MM.1S (cell line): Measurements from ENCODE around the gene MED14.

ENCODE experiments used
- DNase-seq: peaks from one replicate; pipeline ENCODE4 v3.0.0-alpha.2; 2015
- H2AFZ ChIP-seq: fragments of 300-600 bp; sonication (generic); 2 replicates; pipeline ENCODE4 v1.6.0; 2016; ENCODE audit warnings: antibody characterized with exemption, low read length
- H3F3A ChIP-seq: fragments of 300-600 bp; sonication (generic); 2 replicates; pipeline ENCODE4 v1.6.1; 2016; ENCODE audit warnings: mild to moderate bottlenecking, antibody characterized with exemption, low read length, moderate library complexity, mixed read lengths; ENCODE audit not compliant: insufficient read depth
- H3K27ac ChIP-seq: fragments of 300-600 bp; sonication (generic); 2 replicates; pipeline ENCODE4 v1.5.1; 2016; ENCODE audit warnings: mild to moderate bottlenecking, low read length
- H3K27me3 ChIP-seq: fragments of 300-600 bp; sonication (generic); replicated peaks from 2 replicates; pipeline ENCODE4 v1.6.0; 2016; ENCODE audit warnings: low read length; ENCODE audit not compliant: insufficient read depth
- H3K36me3 ChIP-seq: fragments of 300-600 bp; sonication (generic); replicated peaks from 2 replicates; pipeline ENCODE4 v1.6.1; 2016; ENCODE audit warnings: mild to moderate bottlenecking, low read length, mixed read lengths; ENCODE audit not compliant: insufficient read depth
- H3K4me1 ChIP-seq: fragments of 300-600 bp; sonication (generic); 2 replicates; pipeline ENCODE4 v1.6.1; 2016; ENCODE audit warnings: low read length, mixed read lengths
- H3K4me2 ChIP-seq: fragments of 300-600 bp; sonication (generic); 2 replicates; pipeline ENCODE4 v1.6.0; 2016; ENCODE audit warnings: low read depth, low read length
- H3K4me3 ChIP-seq: fragments of 300-600 bp; sonication (generic); 2 replicates; pipeline ENCODE4 v1.5.1; 2016; ENCODE audit warnings: low read length, mixed read lengths
- H3K79me2 ChIP-seq: fragments of 300-600 bp; sonication (generic); 2 replicates; pipeline ENCODE4 v1.6.1; 2016; ENCODE audit warnings: mixed run types, low read length, mixed read lengths
- H3K9ac ChIP-seq: fragments of 300-600 bp; sonication (generic); 2 replicates; pipeline ENCODE4 v1.6.1; 2016; ENCODE audit warnings: low read length, mixed read lengths
- H3K9me2 ChIP-seq: fragments of 300-600 bp; sonication (generic); replicated peaks from 2 replicates; pipeline ENCODE4 v1.6.1; 2016; ENCODE audit warnings: mild to moderate bottlenecking, low read length, mixed read lengths; ENCODE audit not compliant: insufficient read depth
- H3K9me3 ChIP-seq: fragments of 300-600 bp; sonication (generic); replicated peaks from 2 replicates; pipeline ENCODE4 v1.6.1; 2016; ENCODE audit warnings: mild to moderate bottlenecking, low read length, mixed read lengths; ENCODE audit not compliant: insufficient read depth
- H4K20me1 ChIP-seq: fragments of 300-600 bp; sonication (generic); 2 replicates; pipeline ENCODE4 v1.6.1; 2016; ENCODE audit warnings: mild to moderate bottlenecking, low read length, moderate library complexity, mixed read lengths; ENCODE audit not compliant: insufficient read depth
- EZH2 ChIP-seq: fragments of 300-600 bp; sonication (generic); optimal IDR thresholded peaks from 2 replicates; pipeline ENCODE3; 2017; ENCODE audit warnings: low read depth, mild to moderate bottlenecking, antibody characterized with exemption, low read length, mixed read lengths
- EZH2phosphoT487 ChIP-seq: fragments of 300-600 bp; sonication (generic); IDR thresholded peaks from 2 replicates; pipeline ENCODE4 v1.6.1; 2018; ENCODE audit warnings: antibody characterized with exemption, low read length
- TF ChIP-seq, protein P1 (sequence below): fragments of 300-600 bp; sonication (generic); IDR thresholded peaks from 2 replicates; pipeline ENCODE4 v1.5.1; 2016; ENCODE audit warnings: antibody characterized with exemption, low read length, mixed read lengths

The MED14 gene

GRCh38 chrX:40660381-40660780, 75.0 kb downstream of the MED14 start:
- no peaks in the 10 kb centered on the region for H3K9me2 ChIP-seq
- H3K27me3 ChIP-seq, result no peaks in the 10 kb centered on the region
- H3K27ac ChIP-seq, result no peak overlapping the region
- H3K4me1 ChIP-seq, result no peaks in the 10 kb centered on the region
- H3K4me2 ChIP-seq, result no peak overlapping the region
- H3K36me3 ChIP-seq, result no peaks in the 10 kb centered on the region
- no peak for DNase-seq
- no peak overlapping the region for H2AFZ ChIP-seq
- H3K9me3 ChIP-seq, result no peaks in the 10 kb centered on the region
- H3K79me2 ChIP-seq, result no peaks in the 10 kb centered on the region
- H3K9ac ChIP-seq, result no peak overlapping the region
- no peaks in the 10 kb centered on the region for H4K20me1 ChIP-seq
- no peak overlapping the region for H3K4me3 ChIP-seq
- TF ChIP-seq EZH2phosphoT487 (no peak), EZH2 (no peak)
- TF ChIP-seq, protein P1, sequence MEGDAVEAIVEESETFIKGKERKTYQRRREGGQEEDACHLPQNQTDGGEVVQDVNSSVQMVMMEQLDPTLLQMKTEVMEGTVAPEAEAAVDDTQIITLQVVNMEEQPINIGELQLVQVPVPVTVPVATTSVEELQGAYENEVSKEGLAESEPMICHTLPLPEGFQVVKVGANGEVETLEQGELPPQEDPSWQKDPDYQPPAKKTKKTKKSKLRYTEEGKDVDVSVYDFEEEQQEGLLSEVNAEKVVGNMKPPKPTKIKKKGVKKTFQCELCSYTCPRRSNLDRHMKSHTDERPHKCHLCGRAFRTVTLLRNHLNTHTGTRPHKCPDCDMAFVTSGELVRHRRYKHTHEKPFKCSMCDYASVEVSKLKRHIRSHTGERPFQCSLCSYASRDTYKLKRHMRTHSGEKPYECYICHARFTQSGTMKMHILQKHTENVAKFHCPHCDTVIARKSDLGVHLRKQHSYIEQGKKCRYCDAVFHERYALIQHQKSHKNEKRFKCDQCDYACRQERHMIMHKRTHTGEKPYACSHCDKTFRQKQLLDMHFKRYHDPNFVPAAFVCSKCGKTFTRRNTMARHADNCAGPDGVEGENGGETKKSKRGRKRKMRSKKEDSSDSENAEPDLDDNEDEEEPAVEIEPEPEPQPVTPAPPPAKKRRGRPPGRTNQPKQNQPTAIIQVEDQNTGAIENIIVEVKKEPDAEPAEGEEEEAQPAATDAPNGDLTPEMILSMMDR, result no peak
- no peaks in the 10 kb centered on the region for H3F3A ChIP-seq

- H3K9me2 ChIP-seq, result no peaks in the 10 kb centered on the region
- 0 out of 2 replicates have a peak, but pooled peaks cover 5% of the 10 kb centered on the region for H3K36me3 ChIP-seq
- H3K4me3 ChIP-seq, result no peak overlapping the region
- H3K27me3 ChIP-seq, result no peaks in the 10 kb centered on the region
- no peak overlapping the region for H3K27ac ChIP-seq
- TF ChIP-seq, protein P1, result no peak
- no peak for TF ChIP-seq EZH2
- H3K9ac ChIP-seq, result no peak overlapping the region
- no peak overlapping the region for H3K4me2 ChIP-seq
- H3K4me1 ChIP-seq, result no peaks in the 10 kb centered on the region
- no peaks in the 10 kb centered on the region for H3K9me3 ChIP-seq
- no peak for DNase-seq
- H3K79me2 ChIP-seq, result no peaks in the 10 kb centered on the region
- H4K20me1 ChIP-seq, result no peaks in the 10 kb centered on the region
- 0 out of 2 replicates have a peak, but pooled peaks cover 3% of the 10 kb centered on the region for H3F3A ChIP-seq
- H2AFZ ChIP-seq, result no peak overlapping the region
These were observed 81.8 kb downstream of the MED14 start for GRCh38 chrX:40653535-40653934.

- no peaks in the 10 kb centered on the region for H3K27me3 ChIP-seq
- no peak for DNase-seq
- H3K36me3 ChIP-seq, result 0 out of 2 replicates have a peak, but pooled peaks cover 5% of the 10 kb centered on the region
- H3K27ac ChIP-seq, result no peak overlapping the region
- no peak overlapping the region for H2AFZ ChIP-seq
- TF ChIP-seq, protein P1, result no peak
- TF ChIP-seq EZH2phosphoT487 (no peak), EZH2 (no peak)
- no peak overlapping the region for H3K4me3 ChIP-seq
- H3K79me2 ChIP-seq, result no peaks in the 10 kb centered on the region
- no peaks in the 10 kb centered on the region for H4K20me1 ChIP-seq
- H3K9ac ChIP-seq, result no peak overlapping the region
- H3K4me2 ChIP-seq, result no peak overlapping the region
- H3F3A ChIP-seq, result 0 out of 2 replicates have a peak, but pooled peaks cover 3% of the 10 kb centered on the region
- no peaks in the 10 kb centered on the region for H3K9me3 ChIP-seq
- no peaks in the 10 kb centered on the region for H3K9me2 ChIP-seq
- no peaks in the 10 kb centered on the region for H3K4me1 ChIP-seq
These were observed 82.7 kb downstream of the MED14 start for GRCh38 chrX:40652664-40653063.
